PC-9 (cell line): ENCODE measurements around the gene SMAP1.

ENCODE experiments used
- CTCF ChIP-seq: fragments of 200-600 bp; sonication (generic); conservative IDR thresholded peaks from 2 replicates; pipeline ENCODE4 v1.6.1; 2017; ENCODE audit warnings: mixed run types, antibody characterized with exemption, mild to moderate bottlenecking, moderate library complexity
- EZH2 ChIP-seq: fragments of 200-600 bp; sonication (generic); IDR thresholded peaks from 2 replicates; pipeline ENCODE4 v1.8.0; 2017; ENCODE audit warnings: antibody characterized with exemption, low read depth

DNA sequence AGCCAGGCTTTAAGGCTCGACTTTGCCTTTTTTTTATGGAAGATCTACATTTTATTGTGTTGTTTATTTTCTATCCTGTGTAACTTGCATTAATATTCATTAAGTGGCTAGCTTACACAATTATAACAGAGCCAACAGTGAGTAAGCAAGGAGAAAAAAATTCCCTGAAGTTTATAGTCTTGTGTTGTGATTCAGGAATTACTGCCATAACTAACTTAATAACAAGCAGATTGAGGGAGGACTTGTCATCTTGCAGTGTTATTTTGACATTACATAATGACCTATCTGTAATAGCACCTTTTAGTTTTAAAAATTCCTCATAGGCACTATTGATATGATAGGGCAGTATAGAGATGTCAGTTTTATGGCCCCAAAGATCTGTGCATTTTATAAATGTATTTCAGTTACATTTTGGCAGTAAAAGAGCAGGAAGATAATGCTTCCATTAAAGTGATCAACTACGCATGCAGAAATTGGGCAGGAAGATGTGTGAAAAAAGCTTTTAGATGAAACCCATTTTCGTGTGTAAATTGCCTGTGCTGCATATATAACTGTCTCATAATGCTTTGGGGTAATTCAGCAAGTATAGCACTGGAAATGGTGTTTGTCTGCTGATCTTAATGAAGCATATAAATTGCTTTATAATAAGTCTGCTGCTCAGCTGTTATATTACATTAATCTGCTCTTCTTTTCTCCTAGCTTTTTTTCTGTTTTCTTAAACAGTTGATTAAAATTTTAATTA is 123.0 kb downstream of the SMAP1 start:
- TF ChIP-seq CTCF: no peak
- no peak for TF ChIP-seq EZH2
